GM18499 (cell line): Measurements from ENCODE around the gene MAML2.
A peak's percentile ranks its signal among the peaks of the same experiment; 100 is the strongest.
"Not testable (repeated sequence)": the region's sequence is repeated elsewhere in the genome, so short reads cannot be mapped to it uniquely, and the experiment has no call there.

ENCODE experiments used
- ATAC-seq: cut with Tn5 transposase; IDR thresholded peaks from one replicate; pipeline ENCODE4 v1.9.1; 2021; ENCODE audit warnings: moderate number of reproducible peaks; ENCODE audit not compliant: insufficient read depth, unreplicated experiment

Gene MAML2

DNA sequence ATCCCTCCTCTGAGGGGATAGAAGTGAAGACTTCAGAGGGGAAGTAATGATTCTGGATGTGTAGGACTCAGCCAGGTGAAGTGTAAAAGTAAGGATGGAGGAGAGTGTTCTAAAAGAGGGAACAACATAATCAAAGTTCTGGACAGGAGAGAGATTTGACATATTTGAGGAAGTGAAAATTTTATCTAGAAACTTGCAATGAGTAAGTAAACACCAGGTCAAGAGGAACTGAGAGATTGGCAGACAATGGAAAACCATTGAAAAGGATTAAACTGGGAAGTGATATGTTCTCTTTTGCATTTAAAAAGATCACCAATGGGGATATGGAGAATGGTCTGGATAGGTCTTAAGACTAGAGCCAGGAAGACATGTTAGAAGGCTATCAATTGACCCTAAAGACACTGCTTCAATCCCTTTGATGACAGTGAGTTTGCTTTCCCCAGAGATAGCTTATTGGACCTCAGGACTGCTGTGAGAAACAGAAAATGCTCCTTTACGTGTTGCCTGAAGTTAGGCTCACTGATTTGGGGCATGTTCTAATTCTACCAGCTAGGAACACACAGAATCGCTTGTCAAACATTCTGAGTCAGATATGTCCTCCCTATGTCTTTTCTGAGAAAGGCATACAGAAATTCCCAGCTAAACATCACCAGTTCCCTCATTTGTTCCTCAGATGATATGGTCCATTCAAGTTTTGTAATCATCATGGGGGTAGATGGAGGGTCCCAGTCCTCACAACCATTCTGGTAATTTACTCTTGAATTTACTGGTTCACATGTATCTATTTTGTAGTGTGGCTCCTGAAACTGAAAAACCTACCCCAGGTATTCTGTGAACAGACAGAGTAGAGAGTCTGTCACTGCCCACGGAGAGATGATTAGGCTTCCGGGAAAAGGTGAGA, 144.9 kb downstream of the MAML2 start:
- ATAC-seq: peak; percentile 74

DNA sequence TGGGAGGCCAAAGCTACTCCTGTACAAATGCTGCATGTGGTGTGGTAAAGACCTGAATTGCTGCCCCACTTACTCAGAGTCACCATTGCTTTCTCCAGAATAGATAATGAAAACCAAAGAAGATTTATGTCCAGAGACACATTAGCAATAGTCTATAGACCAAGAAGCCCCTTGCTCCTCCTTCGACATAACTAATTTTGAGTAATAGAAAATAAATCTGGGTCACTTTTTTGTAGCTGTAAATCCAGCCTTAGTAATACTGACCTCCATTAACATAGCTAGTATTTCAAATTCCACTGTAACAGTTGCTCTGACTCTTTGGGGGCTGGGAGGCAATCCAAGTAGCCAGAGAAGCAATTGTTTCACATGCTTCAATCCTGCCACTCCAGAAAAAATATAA, 145.9 kb downstream of the MAML2 start:
- ATAC-seq: no peak

GRCh38 chr11:96196181-96196662, 146.8 kb downstream of the MAML2 start:
- ATAC-seq: no peak

- ATAC-seq: no peak
Observed at GRCh38 chr11:96195671-96196070, 147.3 kb downstream of the MAML2 start.

- ATAC-seq: no peak
Observed at GRCh38 chr11:96194581-96195374, 148.2 kb downstream of the MAML2 start.

GRCh38 chr11:96193745-96194443, 149.1 kb downstream of the MAML2 start:
- no peak for ATAC-seq

GRCh38 chr11:96191752-96192151, 151.2 kb downstream of the MAML2 start:
- ATAC-seq: no peak

DNA sequence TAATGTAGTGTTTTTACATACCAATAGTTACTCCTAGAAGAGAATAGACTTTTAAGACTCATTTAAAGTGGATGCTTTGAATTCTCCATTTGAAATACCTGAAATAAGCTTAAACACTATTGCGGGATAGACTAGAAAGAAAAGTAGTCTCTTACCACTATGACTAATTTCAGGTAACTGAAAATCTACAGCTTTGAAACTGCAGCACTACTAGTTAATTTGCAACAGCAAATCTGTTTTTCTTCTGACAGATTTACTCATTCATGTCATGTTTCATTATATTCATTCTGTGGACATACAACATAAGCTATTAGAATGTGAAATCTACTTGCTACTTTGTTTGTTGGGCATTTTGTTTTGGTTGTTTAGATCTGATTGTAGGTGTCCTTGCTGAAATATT, 153.6 kb downstream of the MAML2 start:
- ATAC-seq: no peak

- peak; percentile 36 for ATAC-seq
Observed at GRCh38 chr11:96188243-96189006, 154.6 kb downstream of the MAML2 start.

DNA sequence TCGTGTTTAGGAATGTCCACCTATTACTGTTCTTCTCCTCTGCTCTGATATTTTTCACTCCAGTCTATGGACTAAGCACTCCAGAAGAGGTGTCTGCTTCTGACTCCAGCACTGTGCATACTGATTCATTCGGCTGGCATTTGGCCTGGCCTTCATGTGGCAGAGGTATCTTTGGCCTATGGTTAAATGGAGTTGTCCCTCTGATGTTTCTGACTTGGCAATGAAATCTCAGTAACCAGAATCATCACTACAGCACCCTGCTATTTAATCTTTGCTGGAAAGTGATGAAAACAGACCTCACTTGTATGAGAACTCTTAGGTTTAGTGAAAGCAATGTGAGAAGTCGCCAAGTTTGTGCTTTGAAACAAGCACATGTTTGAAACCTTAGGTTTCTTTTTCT, 155.2 kb downstream of the MAML2 start:
- ATAC-seq: no peak

GRCh38 chr11:96186806-96187205, 156.2 kb downstream of the MAML2 start:
- ATAC-seq: no peak

DNA sequence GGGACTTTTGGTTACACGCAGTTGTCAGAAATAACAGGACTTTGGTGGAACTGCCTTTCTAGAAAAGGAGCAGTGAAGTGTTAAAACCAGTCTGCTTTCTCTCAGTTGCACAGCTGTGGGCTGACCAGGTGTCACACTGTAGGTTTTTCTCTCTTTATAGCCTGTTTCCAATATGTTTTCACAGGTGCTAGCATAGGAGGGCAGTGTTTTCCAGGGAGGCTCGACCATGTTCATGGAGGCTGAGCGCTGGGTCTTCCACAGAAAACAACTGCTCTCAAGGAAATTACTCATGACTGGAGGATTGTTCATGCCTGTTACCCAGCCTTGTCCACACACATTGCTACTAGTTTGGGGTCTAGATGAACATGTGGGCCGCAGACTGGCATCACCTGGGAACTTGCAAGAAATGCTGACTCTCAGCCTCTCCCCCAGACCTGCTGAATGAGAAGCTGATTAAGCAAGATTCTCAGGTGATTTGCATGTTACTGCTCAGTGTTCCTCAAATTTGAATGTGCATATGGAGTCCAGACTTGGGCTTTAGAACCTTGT, 157.7 kb downstream of the MAML2 start:
- ATAC-seq: peak; percentile 55

DNA sequence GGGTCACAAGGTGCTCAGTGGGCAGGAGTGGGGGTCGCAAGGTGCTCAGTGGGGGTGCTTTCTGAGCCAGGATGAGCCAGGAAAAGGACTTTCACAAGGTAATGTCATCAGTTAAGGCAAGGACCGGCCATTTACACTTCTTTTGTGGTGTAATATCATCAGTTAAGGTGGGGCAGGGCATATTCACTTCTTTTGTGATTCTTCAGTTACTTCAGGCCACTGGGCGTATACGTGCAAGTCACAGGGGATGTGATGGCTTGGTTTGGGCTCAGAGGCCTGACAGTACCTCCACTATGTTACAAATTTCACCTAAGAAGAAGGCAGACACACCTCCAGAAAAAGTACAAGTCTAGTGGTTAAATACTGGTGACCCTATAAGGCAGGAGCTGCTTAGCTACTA, 162.1 kb downstream of the MAML2 start:
- ATAC-seq: not testable (repeated sequence)

GRCh38 chr11:96180341-96180740, 162.7 kb downstream of the MAML2 start:
- ATAC-seq: no peak

- no peak for ATAC-seq
Observed at GRCh38 chr11:96179905-96180304, 163.1 kb downstream of the MAML2 start.

- no peak for ATAC-seq
Observed at GRCh38 chr11:96178887-96179279, 164.1 kb downstream of the MAML2 start.

- ATAC-seq: no peak
Observed at GRCh38 chr11:96178049-96178886, 164.7 kb downstream of the MAML2 start.

DNA sequence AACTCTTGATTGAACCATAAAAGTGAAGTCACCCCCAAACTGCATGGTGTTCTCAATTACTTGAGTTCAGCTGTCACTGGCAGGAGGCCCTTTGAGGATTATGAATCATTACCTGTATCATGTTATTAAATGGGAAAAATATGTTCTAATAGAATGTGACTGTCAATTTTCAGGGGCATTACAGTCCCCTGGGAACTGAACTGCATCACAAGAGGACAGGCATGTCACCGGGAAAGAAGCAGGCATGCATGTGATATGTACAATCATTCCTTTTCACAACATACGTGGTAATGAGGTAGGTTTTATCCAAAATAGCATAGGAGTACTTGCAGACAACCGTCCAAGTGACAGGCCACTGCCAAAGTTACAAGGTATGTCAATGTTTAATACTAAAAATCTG, 165.8 kb downstream of the MAML2 start:
- no peak for ATAC-seq

GRCh38 chr11:96173906-96174305, 169.1 kb downstream of the MAML2 start:
- ATAC-seq: no peak
